Fibroblast of skin of scalp (primary cell): ENCODE results near the gene SOX13.
A peak's percentile ranks its signal among the peaks of the same experiment; 100 is the strongest.

Experiments used
- DNase-seq: peaks from one replicate; pipeline ENCODE4 v3.0.0-alpha.2; 2013

SOX13 gene

DNA sequence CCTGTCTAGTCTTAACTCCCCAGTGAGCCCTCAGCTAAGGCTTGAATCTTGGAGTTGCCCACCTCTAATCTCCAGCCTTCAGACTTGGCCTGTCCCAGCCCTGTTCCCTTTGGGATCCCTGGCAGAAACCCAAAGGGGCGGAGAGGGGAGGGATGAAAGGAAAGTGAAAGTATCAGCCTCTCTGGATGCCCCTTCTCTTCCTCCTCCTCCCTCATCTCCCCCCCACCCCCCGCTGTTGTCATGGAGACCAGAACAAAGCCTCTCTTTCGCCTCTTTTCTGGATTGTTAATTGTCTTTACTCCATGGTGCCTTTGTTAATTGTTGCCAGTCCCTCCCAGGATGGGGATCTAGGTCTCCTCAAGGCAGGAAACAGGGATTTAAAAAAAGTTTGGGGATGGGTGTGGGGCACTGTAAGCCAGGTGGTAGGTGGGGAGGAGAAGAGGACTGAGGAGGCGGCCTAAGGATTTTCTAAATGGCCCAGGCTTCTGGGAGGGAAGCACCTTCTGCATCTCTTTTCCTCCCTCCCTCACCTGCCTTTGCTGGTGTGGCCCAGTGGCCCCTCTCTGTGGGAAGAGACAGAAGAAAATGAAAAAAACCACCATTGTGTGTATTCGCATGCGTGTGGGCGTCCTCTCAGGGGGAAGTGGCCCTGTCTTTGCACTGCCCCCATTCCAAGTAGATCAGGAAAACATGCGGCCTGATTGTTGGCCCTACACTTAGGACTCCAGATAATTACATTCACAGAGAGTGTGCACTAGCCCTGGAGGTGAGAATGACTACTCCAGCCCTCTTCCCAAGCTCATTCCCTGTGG is 7.5 kb upstream of the SOX13 start:
- DNase-seq = peak; percentile 65

DNA sequence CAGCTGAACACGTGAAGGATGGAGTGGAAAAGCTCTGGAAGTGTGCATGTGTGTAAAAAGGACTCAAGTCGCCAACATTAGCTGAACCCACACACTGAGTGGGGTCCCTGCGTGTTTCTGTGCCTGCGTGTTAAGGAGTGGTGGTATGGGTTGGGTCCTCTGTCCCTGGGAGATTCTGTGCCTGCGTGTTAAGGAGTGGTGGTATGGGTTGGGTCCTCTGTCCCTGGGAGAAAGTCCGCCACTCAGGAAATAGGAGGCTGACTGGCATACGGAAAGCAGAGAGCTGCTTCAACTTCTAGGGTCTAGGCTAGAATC is 7.0 kb upstream of the SOX13 start:
- DNase-seq = no peak

DNA sequence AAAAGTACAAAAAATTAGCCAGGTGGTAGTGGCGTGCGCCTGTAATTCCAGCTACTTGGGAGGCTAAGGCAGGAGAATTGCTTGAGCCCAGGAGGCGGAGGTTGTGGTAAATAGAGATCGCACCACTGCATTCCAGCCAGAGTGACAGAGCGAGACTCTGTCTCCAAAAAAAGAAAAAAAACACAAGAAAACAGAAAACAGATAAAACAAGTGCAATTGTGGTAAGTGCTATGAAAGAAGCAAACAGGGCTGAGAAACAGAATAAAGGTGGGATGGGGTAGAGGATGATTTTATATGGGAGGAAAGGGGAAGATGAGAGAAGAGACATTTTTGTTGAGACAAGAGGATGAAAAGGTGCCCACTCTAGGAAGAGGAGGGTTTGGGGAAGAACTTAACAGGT is 5.0 kb upstream of the SOX13 start:
- DNase-seq = no peak

DNA sequence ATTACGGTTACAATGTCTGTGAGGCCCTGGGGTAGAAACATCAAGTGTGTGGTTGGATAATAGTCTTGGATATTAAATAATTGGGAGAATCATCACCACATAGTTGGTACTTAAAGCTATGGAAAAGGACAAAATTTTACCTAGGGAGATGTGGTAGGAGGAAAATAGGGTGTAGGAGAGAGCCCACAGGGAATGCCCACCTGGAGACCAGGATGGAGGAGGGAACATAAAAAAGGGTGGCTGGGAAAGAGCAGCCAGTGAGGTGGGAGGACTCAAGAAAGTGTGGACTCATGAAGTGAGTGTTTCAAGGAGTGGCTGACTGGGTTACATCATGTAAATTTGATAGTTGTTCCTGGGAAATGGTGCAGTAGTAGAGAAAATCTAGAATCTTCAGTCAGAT is 3.0 kb upstream of the SOX13 start:
- DNase-seq = no peak

DNA sequence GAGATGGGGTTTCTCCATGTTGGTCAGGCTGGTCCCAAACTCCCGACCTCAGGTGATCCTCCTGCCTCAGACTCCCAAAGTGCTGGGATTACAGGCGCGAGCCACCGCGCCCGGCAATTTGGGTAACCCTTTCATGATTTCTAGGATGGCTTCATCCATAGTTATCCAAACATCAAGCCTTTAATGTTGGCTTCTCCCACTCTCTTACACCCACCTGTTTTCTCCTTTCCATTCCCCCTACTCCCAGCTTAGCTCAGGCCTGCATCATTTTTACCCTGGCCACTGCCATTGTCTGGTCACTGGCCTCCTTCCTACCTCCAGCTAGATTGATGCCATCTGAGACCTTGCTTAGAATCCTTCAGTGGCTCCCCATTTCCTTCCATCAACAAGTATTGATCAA is 2.0 kb upstream of the SOX13 start:
- DNase-seq = no peak

DNA sequence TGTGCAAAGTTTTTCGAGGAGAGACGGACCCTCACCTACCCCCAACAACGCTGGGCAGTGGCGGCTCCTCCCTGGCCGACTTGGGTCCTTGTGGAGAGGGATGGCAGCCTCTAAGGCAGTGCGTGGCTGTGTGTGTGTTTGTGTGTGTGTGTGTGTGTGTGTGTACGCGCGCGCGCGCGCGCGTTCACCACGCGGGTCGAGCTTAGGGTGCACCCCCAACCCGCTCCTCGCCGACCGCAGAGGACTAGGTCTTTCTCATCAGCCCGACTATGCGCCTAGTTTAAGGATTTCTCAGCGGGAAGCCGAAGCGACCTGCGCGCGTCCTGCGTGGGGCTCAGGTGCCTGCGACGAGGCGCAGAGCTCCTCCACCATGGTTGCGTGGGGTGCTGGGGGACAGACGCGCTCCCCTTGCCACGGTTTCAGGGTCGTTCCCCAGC is 940 bp downstream of the SOX13 start:
- DNase-seq = no peak

DNA sequence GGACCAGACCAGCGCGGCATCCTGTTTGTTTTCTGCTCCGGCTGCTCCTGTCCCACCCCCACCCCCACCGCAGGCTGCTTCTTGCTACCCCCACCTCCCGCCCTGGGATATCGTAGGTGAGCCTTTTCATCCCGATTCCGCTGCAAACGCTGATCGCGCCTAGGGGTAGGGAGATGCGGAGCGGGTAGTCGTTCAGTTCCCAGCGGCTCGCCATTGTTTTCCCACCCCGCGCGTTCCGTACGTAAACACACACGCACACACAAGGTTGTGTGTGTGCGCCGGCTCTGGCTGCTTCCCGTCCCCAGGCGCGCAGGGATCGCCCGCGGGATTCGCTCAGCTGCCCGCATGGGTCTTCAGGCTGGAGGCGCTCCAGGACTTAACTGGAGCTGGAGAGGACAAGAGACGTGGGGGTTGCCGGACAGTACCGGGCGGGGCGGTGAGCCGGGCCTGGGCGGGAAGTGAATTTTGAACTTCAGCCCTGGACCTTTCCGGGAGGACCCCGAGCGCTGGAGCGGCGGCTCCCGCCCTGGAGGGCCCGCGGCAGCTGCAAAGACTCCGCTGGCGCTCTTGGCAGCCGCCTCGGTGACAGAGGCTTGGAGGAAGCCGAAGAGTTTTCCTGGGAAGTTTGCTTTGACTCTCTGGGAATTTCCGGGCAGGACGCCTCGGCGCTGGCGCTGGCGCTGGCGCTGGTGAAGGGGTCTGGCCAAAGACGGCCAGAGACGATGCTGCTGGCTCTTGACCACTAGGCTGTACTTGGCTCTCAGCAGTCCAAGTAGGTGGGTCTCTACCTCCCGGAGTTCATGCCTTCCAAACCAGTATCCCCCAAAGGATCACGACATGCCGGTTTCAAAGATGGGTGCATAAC is 1.6 kb downstream of the SOX13 start:
- DNase-seq = peak; percentile 53

DNA sequence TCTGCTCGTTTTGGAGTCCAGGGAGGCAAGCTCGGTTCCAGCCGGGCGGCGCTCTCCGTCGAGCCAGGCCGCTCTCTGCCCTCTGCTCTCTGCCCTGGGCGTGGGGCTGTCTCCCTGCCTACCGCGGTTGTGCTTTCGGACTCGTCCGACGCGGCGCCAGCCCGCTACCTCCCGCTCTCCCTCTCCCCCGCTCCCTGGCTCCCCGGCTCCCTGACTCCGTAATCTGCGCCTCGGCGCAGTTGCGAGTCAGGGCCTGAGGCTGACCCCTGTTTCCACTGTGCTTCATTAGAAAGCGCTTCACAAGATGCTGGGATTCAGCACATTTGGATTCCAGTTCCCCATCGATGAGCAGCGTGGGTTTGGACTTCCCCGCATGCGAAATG is 2.2 kb downstream of the SOX13 start:
- DNase-seq = no peak

DNA sequence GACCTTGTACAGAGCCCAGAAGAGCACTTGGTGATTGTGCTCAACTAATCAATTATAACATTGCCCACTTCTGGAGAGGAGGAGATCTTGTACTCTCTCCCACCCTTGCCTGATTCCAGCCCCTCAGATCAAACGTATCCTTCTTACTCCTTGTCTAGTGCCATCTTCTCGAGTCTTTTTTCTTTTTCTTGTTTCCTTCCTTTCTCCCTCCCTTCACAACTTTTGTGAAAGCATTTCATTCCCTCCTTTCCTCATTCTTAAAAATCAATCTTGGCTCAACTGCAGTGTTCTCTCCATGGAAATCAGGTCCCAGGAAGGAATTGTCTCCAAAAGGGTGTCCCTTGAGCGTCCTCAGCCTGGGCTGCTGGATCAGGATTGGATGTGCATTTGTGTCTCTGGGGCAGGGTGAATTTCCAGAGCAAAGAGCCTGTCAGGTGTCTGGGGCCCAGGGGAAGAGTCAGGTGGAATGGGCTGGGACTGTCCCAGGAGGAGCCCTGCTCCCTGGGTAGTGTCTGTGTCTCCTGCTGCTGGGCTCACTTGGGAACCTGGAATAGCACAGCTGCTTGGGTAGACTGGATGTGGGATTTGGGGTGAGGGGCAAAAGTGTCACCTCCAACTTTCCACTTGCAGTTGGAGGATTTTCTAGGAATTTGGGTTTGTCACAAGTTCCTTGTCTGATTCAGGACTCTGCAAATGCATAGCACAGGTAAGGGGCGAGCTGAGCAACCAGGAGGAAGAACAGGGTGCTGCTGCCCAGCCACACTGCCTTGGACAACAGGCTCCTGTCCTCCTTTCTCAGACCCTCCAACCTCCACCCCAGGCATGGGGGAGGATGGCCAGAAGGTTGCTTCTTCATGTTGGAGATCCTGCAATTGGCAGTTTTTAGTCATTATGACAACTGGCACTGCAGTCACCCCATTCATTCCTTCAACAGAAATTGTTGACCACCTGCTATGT is 3.3 kb downstream of the SOX13 start:
- DNase-seq = no peak

DNA sequence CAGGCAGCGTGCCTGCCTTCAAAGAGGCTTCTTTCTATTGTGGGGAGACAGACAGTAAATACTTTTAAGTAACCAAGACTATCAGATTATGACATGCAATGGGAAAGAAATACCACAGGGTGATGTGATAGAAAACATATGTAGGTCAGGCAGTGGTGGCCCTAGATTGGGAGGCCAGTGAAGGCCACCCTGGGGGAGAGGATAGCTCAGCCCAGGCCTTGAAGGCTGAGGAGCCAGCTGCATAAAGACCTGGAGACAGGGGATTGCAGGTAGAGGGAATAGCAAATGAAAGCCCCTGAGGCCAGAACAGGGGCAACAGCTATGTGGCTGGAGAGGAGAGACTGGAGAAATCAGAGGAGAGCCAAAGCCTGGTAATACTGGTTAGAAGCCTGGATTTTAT is 4.0 kb downstream of the SOX13 start:
- DNase-seq = peak; percentile 53

DNA sequence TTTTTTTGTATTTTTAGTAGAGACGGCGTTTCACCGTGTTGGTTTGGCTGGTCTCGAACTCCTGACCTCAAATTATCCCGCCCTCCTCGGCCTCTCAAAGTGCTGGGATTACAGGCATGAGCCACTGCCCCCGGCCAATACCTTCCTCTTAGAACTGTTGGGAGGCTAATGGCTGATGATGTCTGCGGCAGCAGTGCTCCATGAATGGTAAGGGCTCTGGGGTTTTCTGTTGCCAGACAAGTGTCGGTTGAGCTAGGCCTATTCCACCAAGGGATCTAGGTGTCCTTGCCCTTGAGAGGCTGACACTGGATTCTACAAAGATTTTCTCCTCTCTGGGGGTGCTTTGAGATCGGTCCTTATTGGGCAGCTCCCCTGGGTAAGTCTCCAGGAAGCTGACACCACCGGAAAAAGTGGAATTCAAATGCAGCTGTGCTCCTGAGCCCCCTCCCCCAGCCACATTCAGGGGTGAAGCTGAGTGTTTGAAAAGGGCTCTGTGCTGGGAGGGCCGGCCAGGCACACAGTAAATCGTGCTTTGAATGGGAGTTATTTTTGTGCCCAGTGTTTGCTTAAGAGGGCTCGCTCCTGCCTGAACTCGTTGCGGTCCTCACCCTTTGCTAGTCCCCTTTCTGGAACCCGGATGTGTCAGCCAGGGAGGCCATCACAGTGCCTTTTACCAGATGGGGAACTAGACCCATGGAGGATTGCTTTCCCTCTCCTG is 5.2 kb downstream of the SOX13 start:
- DNase-seq = no peak

DNA sequence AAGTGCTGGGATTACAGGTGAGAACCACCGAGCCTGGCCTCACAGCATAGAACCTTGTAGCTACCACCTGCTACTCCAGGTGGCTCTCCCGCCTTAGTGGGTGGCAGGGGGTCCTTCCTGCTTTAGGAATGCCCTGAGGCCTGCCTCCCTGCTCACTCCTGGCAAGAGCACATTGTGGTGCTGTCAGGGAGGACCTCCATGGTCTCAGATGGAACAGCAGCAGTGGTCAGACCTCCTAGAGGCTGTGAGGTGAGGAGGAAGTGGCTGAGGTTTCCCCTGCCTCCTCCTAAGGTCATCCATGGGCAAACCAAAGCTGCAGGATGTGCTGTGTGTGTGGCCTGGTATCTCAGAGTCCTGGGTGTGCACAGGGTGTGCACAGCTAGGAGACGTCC is 6.7 kb downstream of the SOX13 start:
- DNase-seq = no peak

DNA sequence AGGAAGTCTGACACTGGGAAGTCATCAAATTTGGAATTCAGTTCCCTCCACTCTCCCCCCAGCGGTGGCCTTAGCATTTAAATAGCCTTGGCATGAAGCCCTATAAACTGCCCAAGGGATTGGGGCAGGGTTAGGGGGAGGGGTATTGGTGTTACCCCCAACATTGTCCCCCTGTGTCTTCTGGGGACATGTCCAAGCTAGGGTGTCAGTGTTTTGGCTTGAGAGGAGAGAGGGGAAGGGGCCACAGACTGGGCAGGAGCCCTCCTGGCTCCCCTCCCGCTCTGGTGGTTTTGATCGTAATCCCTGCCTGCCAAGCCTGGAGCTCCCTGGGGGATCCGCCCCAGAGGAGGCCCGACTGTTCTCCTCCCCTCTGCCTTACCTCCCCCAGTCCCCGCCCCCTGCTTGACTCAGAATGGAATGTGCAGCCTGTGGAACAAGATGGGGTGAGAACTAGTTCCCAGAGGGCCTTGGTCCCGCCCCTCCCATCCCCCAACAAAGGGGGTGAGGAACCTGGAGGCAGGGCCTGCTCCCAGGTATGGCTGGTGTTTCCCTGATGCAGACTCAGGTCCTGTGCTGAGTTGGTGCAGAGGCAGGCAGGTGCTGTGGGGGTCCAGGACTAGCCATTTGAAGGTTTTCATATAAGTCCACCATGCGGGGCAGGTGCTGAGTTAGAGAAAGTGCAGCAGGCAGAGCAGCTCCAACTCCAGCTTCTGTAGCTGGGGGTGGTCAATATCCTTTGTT is 7.4 kb downstream of the SOX13 start:
- DNase-seq = peak; percentile 96

DNA sequence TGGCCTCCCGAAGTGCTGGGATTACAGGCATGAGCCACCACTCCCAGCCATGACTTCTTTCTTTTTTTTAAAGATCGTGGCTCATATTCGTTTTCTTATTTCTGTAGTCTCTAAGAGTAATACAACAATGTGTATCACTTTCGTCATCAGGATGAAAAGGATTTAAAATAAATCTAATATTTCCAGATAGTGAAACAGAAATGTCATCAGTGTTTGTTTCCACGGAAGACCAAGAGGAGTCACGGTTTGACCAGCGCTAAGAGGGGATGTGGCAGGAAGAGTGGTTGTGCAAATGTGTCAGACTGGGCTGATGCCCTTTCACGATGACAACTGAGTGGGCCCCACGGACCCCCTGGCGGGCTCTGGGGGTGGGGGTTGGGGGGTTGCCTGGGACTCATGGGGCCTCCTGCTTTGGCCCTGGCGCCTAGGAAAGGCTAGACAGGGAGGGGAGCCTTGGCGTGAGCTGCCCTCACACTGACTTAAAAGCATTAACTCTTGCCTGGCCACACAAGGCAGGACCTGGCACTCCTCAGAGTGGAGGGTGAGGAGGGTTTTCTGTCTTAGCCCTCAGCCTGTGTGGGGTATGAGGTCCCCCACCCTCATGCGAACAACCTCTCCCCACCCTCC is 8.4 kb downstream of the SOX13 start:
- DNase-seq = no peak

DNA sequence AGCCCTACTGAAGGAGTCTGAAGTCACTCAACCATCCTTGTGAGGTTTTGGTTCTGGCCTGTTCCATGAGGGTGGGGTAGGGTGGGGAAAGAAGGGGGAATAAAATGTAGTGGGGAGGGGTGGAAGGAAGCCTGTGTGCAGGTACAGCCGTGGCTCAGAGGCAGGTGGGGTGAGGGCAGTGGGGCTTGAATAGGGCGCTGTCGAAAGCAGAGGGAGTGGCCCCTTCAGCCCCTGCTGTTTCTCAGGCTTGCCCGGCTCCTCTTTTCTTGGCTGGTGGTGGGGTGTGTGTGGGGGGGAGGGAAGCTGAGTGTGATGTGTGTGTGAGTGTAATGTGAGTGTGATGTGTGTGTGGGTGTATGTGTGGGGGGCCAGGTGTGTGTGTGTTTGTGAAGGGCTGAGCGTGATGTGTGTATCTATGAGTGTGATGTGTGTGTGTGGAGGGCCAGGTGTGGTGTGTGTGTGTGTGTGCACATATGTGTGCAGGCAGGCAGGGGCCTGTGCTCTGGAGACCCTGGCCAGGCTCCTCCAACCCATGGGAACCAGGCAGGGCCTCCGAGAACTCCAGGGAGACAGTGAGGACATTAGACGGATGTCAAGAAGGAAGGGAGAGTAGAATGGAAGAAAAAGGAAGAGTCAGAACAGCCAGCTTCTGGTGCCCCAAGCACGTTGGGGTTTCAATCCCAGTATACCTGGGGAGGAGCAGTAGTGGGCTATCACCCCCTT is 9.0 kb downstream of the SOX13 start:
- DNase-seq = no peak

DNA sequence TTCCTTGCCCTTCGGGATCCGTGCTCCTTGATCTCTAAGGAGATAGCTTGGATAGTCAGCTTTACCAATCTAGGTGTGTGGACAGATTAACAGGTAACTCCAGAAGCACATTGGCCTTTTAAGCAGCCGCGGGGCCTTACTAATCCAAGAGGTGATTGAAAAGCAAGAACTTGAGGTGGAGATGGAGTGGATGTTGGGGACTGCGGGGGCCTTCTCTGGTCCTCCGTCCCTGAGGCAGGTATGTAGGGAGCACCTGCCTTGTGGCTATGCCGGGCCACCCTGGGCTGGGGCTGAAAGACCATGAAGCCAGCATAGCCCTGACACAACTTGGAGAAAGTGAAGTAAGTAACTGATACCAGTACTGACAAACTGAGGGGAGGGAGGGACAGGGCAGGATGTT is 10.6 kb downstream of the SOX13 start:
- no peak for DNase-seq

DNA sequence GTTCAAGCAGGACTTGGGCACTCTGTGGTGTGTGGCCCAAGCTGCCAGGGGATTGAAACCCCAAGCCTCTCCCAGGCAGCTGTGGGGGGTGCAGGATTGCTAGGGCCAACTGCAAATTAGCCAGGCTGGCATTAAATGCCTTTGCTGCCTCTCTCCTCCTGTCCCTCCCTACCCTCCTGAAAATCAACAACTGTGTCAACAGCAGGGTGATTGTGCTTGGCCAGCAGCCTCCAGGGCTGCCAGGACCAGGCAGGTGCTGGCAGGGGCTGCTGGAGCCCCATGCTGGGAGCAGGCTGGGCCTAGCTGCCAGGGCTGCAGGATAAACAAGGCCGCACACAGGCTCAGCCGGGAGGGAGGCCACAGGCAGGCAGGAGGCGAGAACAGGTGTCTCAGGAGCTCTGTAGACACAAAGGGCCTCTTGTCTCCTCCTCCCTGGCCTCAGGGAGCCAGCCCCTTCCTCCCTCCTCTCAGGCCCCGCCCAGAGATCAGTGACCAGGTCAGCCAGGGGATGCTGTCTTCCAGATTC is 11.4 kb downstream of the SOX13 start:
- DNase-seq = no peak

DNA sequence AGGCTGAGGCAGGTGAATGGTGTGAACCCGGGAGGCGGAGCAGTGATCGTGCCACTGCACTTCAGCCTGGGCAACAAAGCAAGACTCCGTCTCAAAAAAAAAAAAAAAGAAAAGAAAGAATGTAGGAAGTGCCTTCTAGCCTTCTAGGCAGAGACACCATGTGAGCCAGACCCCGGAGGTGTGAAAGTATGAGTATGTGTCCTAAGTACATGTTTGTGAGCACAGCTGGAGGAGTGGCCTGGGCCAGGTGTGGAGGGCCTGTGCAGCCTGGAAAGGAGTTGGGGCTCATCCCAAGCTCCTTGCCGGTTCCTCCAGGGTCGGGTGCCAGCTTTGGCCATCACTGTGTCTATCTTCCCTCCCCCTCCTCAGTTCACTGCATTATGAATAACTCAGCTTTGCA is 13.0 kb downstream of the SOX13 start:
- no peak for DNase-seq

DNA sequence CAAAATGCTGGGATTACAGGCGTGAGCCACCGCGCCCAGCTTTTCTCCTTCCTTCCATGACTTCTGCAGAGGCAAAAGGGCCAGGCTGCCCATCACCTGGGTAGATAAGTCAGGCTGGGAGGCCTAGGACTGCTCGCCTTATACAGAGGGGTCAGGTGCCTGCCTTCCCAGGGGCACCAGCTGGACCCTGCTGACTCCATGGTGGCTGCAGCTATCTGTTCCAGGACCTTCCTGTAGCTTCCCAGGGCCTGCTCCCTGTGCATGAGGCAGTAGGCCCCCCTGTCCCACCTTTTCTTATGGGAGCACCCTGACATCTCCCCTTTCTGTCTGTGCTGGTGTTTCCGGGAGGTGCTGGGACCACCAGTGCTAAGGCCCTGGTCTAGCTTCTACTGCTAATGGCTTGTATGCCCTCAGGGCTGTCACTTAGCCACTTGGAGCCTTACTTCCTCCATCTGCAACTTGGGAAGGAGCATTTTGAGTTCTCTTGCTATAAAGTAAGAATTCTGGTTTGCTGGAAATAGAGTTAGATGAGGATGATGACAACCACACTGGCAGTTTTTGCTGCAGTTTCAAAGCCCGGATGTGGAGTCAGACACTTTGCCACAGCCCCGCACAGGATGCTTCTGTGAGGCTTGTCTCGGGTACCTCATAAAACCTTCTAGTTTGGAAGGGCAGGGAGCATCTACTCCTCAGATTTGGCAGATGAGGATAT is 14.4 kb downstream of the SOX13 start:
- no peak for DNase-seq
